Fibroblast of mammary gland (primary cell): ENCODE measurements around the gene TRAPPC3L.

Source experiments
- DNase-seq: peaks from one replicate; pipeline ENCODE4 v3.0.0-alpha.2; 2010; ENCODE audit warnings: low read depth
- H3K4me3 ChIP-seq: 2 replicates; pipeline ENCODE4 v1.5.1; 2011; ENCODE audit warnings: low read depth, mild to moderate bottlenecking, low read length, moderate library complexity; ENCODE audit not compliant: control insufficient read depth
- CTCF ChIP-seq: conservative IDR thresholded peaks from 2 replicates; pipeline ENCODE4 v1.5.1; 2011; ENCODE audit warnings: low read depth, low read length, inconsistent platforms; ENCODE audit not compliant: control insufficient read depth, insufficient read depth

The TRAPPC3L gene

GRCh38 chr6:116456106-116456505 is 89.4 kb downstream of the TRAPPC3L start:
- TF ChIP-seq CTCF, result no peak
- no peak overlapping the region for H3K4me3 ChIP-seq
- DNase-seq, result no peak

- TF ChIP-seq CTCF, result no peak
- no peak for DNase-seq
- H3K4me3 ChIP-seq, result no peak overlapping the region
Observed at GRCh38 chr6:116452531-116452930, 93.0 kb downstream of the TRAPPC3L start.

- no peak for TF ChIP-seq CTCF
- no peak for DNase-seq
- no peak overlapping the region for H3K4me3 ChIP-seq
Observed at GRCh38 chr6:116451916-116452315, 93.6 kb downstream of the TRAPPC3L start.

- no peak overlapping the region for H3K4me3 ChIP-seq
- no peak for DNase-seq
Observed at GRCh38 chr6:116450769-116451740, 94.4 kb downstream of the TRAPPC3L start.

GRCh38 chr6:116450185-116450710 is 95.2 kb downstream of the TRAPPC3L start:
- H3K4me3 ChIP-seq, result no peak overlapping the region
- TF ChIP-seq CTCF, result no peak
- no peak for DNase-seq

More at GRCh38 chr6:116450769-116451740, 94.4 kb downstream of the TRAPPC3L start:
- TF ChIP-seq CTCF, result no peak

- DNase-seq, result no peak
- H3K4me3 ChIP-seq, result no peak overlapping the region
- TF ChIP-seq CTCF, result no peak
Observed at GRCh38 chr6:116449565-116449964, 95.9 kb downstream of the TRAPPC3L start.
